GM23248 (cell line): ENCODE data around the gene EHBP1.

ENCODE experiments used
- EZH2 ChIP-seq: fragments of 200-600 bp; sonication (generic); IDR thresholded peaks from 2 replicates; pipeline ENCODE4 v1.6.1; 2018; ENCODE audit warnings: antibody characterized with exemption, mild to moderate bottlenecking; ENCODE audit not compliant: insufficient read depth, poor library complexity, severe bottlenecking
- EZH2phosphoT487 ChIP-seq: fragments of 200-600 bp; sonication (generic); IDR thresholded peaks from 2 replicates; pipeline ENCODE4 v1.6.1; 2018; ENCODE audit warnings: antibody characterized with exemption, moderate library complexity, mild to moderate bottlenecking, low read depth; ENCODE audit not compliant: insufficient read depth

DNA sequence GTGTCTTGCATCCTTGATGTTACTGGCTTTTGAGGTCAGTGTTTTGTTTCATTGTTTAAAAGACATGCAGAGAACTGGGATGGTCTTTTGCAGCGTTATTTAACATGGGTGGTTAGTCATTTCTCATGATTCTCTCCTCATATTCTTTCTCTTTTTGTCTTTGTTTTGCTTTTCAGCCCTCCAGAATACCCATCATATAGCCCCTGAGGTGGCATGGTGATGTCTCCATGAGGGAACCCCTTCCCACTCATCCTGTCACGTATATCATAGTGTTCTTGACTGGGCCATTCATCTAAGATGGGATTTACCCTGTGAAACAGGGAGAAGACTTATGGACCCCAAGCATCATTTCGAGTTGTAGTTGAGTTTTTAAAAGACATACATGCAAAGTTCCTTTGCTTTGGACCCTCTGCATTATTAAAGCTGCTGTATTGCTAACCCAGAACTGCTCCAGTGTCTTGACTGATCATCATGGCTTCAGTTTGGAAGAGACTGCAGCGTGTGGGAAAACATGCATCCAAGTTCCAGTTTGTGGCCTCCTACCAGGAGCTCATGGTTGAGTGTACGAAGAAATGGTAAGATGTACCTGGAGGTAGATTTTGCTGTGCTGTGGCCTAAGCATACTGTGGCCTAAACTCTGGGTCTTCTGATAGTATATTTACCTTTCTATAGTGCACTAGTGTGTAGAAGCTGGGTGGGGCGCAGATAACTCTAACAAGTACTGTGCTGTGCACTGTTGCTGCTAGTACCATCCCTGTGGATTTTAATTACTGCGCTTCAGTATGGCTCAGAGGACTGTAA is 1.4 kb downstream of the EHBP1 start:
- TF ChIP-seq EZH2 (no peak), EZH2phosphoT487 (no peak)
